Measurements from ENCODE around the gene IL16.
"Not testable (repeated sequence)": the region's sequence is repeated elsewhere in the genome, so short reads cannot be mapped to it uniquely, and the experiment has no call there.

The IL16 gene

DNA sequence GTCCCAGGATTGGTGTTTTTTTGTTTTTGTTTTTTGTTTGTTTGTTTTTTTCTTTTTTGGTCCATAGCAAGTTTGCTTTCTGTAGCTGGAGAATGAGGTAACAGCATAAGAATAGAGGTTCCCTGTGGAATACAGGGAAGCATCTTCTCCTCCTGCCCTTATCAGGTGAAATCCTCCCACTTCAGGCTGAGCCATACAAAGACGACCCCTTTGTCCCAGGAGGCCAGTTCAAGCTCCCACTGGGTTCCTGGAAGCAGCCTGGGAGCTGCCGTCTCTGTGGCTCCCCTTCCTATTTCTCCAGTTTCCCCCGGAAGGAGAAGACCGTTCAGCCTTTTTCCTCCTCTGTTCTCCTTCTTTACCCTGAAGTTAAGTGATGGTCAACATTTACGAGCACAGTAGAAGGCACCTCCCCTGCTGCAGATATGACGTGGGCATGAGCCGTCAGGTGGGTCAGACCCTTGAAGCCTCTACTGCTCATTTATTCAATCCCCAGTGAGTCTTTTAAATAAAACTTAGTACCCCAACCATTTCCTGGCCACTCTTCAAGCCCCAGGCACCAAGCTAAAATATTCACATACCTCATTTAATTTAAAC, 1.1 kb downstream of the IL16 start:
- H3K4me2 ChIP-seq (ENCODE audit: insufficient read depth, low read length): no peak overlapping the region
- no peak for TF ChIP-seq EZH2 (IDR thresholded peaks at IDR 0.05; ENCODE audit: borderline replicate concordance, low read depth, low read length, severe bottlenecking)
- TF ChIP-seq, protein P1, sequence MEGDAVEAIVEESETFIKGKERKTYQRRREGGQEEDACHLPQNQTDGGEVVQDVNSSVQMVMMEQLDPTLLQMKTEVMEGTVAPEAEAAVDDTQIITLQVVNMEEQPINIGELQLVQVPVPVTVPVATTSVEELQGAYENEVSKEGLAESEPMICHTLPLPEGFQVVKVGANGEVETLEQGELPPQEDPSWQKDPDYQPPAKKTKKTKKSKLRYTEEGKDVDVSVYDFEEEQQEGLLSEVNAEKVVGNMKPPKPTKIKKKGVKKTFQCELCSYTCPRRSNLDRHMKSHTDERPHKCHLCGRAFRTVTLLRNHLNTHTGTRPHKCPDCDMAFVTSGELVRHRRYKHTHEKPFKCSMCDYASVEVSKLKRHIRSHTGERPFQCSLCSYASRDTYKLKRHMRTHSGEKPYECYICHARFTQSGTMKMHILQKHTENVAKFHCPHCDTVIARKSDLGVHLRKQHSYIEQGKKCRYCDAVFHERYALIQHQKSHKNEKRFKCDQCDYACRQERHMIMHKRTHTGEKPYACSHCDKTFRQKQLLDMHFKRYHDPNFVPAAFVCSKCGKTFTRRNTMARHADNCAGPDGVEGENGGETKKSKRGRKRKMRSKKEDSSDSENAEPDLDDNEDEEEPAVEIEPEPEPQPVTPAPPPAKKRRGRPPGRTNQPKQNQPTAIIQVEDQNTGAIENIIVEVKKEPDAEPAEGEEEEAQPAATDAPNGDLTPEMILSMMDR (IDR thresholded peaks at IDR 0.05; ENCODE audit: borderline replicate concordance, extremely low read depth, low read length, poor library complexity, severe bottlenecking): no peak
- no peaks in the 10 kb centered on the region for H3K79me2 ChIP-seq (ENCODE audit: insufficient read depth, low read length)
- no peaks in the 10 kb centered on the region for H4K20me1 ChIP-seq (ENCODE audit: insufficient read depth, low read length)
- H3K27me3 ChIP-seq (ENCODE audit: insufficient read depth, low read length, poor library complexity): peaks cover 3% of the 10 kb centered on the region
- no peak overlapping the region for H3K27ac ChIP-seq (ENCODE audit: low read length)
- no peaks in the 10 kb centered on the region for H3K4me1 ChIP-seq (ENCODE audit: insufficient read depth, low read length)
- ATAC-seq (ENCODE audit: insufficient read depth, low read depth): no peak
- no peak overlapping the region for H3K4me3 ChIP-seq (ENCODE audit: low read depth in 1 of 2, low read length in 2 of 2)
- H3K9me3 ChIP-seq (ENCODE audit: insufficient read depth, low read length, severe bottlenecking): no peaks in the 10 kb centered on the region
- no peak for DNase-seq
- no peak overlapping the region for H2AFZ ChIP-seq (ENCODE audit: low read depth, low read length)
- H3K9ac ChIP-seq (ENCODE audit: low read depth, low read length): no peak overlapping the region
- no peaks in the 10 kb centered on the region for H3K36me3 ChIP-seq (ENCODE audit: insufficient read depth, low read length)

DNA sequence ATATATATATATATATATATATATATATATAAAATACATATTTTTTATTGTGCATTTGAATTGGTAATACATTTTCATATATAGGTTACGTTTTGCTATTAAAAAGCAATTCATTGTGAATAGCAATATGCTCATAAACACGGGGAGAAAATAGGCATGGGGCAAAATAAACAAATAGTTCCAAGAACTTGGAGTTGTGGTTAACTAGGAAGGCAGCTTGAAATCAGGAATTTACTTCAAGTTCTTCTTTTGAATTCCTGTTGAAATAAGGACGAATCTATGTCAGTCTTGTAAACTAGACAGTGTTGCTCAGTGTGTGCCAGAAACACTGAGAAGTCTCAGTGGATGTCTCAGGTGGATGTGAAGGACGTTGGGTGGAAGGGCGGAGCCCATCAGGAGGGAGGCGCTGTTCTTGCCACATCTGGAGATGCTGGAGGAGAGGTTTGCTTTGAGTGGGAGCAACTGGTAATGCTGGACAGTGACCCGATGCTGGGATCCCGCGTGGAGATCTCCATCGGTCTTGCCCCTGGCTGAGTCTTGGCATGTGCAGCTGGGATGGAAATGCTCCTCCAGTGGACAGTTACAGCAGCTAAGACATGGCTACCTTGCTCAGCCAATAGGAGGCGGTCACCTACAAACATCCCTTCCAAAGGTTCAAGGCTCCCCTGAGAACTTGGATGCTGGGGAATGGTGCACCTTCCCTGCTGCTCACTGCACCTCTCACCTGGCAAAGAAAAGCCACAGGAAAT, 2.5 kb downstream of the IL16 start:
- H3K27ac ChIP-seq (ENCODE audit: low read length): no peak overlapping the region
- no peak for DNase-seq
- TF ChIP-seq EZH2 (IDR thresholded peaks at IDR 0.05; ENCODE audit: borderline replicate concordance, low read depth, low read length, severe bottlenecking): no peak
- TF ChIP-seq, protein P1 (IDR thresholded peaks at IDR 0.05; ENCODE audit: borderline replicate concordance, extremely low read depth, low read length, poor library complexity, severe bottlenecking): no peak
- no peak overlapping the region for H3K4me3 ChIP-seq (ENCODE audit: low read depth in 1 of 2, low read length in 2 of 2)
- no peak overlapping the region for H3K4me2 ChIP-seq (ENCODE audit: insufficient read depth, low read length)
- H3K9ac ChIP-seq (ENCODE audit: low read depth, low read length): no peak overlapping the region
- no peaks in the 10 kb centered on the region for H4K20me1 ChIP-seq (ENCODE audit: insufficient read depth, low read length)
- no peak for ATAC-seq (ENCODE audit: insufficient read depth, low read depth)
- H3K79me2 ChIP-seq (ENCODE audit: insufficient read depth, low read length): no peaks in the 10 kb centered on the region
- H2AFZ ChIP-seq (ENCODE audit: low read depth, low read length): no peak overlapping the region
- H3K36me3 ChIP-seq (ENCODE audit: insufficient read depth, low read length): no peaks in the 10 kb centered on the region
- no peaks in the 10 kb centered on the region for H3K9me3 ChIP-seq (ENCODE audit: insufficient read depth, low read length, severe bottlenecking)
- H3K4me1 ChIP-seq (ENCODE audit: insufficient read depth, low read length): no peaks in the 10 kb centered on the region
- no peaks in the 10 kb centered on the region for H3K27me3 ChIP-seq (ENCODE audit: insufficient read depth, low read length, poor library complexity)

DNA sequence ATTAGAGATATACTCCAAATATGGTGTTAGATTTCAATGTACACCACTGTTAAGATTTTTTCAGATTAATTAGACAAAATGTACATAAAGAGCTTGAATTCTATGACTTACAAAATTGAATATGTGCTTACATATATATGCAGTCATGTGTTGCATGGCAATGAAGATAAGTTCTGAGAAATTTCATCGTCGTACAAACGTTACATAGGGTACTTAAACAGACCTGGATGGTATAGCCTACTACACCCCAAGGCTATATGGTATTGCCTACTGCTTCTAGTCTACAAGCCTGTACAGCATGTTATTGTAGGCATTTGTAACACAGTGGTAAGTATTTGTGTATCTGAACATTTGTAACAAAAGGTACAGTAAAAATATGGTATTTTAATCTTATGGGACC, 9.3 kb downstream of the IL16 start:
- Histone ChIP-seq H3K36me3 (ENCODE audit: insufficient read depth, low read length) (no peaks in the 10 kb centered on the region), H2AFZ (ENCODE audit: low read depth, low read length) (no peak overlapping the region), H3K79me2 (ENCODE audit: insufficient read depth, low read length) (no peaks in the 10 kb centered on the region), H3K9me3 (ENCODE audit: insufficient read depth, low read length, severe bottlenecking) (no peaks in the 10 kb centered on the region), H3K27ac (ENCODE audit: low read length) (no peak overlapping the region), H3K4me1 (ENCODE audit: insufficient read depth, low read length) (no peaks in the 10 kb centered on the region), H3K4me3 (ENCODE audit: low read depth in 1 of 2, low read length in 2 of 2) (no peak overlapping the region), H3K9ac (ENCODE audit: low read depth, low read length) (no peak overlapping the region), H3K27me3 (ENCODE audit: insufficient read depth, low read length, poor library complexity) (no peaks in the 10 kb centered on the region), H4K20me1 (ENCODE audit: insufficient read depth, low read length) (no peaks in the 10 kb centered on the region), H3K4me2 (ENCODE audit: insufficient read depth, low read length) (no peak overlapping the region)
- TF ChIP-seq, protein P1 (IDR thresholded peaks at IDR 0.05; ENCODE audit: borderline replicate concordance, extremely low read depth, low read length, poor library complexity, severe bottlenecking): no peak
- no peak for TF ChIP-seq EZH2 (IDR thresholded peaks at IDR 0.05; ENCODE audit: borderline replicate concordance, low read depth, low read length, severe bottlenecking)
- DNase-seq (no peak), ATAC-seq (ENCODE audit: insufficient read depth, low read depth) (no peak)

DNA sequence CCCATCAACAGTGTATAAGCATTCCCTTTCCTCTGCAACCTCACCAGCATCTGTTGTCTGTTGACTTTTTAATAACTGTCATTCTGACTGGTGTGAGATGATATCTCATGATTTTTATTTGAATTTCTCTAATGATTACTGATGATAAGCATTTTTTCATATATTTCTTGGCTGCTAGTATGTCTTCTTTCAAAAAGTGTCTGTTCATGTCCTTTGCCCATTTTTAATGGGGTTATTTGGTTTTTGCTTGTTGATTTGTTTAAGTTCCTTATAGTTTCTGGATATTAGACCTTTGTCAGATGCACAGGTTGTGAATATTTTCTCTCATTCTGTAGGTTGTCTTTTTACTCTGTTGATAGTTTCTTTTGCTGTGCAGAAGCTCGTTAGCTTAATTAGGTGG, 11.3 kb downstream of the IL16 start:
- not testable (repeated sequence) for H3K9me3 ChIP-seq (ENCODE audit: insufficient read depth, low read length, severe bottlenecking); H3K27me3 ChIP-seq (ENCODE audit: insufficient read depth, low read length, poor library complexity); H4K20me1 ChIP-seq (ENCODE audit: insufficient read depth, low read length); H3K4me2 ChIP-seq (ENCODE audit: insufficient read depth, low read length); H2AFZ ChIP-seq (ENCODE audit: low read depth, low read length); ATAC-seq (ENCODE audit: insufficient read depth, low read depth); H3K36me3 ChIP-seq (ENCODE audit: insufficient read depth, low read length); H3K9ac ChIP-seq (ENCODE audit: low read depth, low read length); DNase-seq; H3K27ac ChIP-seq (ENCODE audit: low read length); H3K4me1 ChIP-seq (ENCODE audit: insufficient read depth, low read length); H3K4me3 ChIP-seq (ENCODE audit: low read depth in 1 of 2, low read length in 2 of 2); H3K79me2 ChIP-seq (ENCODE audit: insufficient read depth, low read length)

All from DND-41 (cell line).